H1 (cell line): ENCODE data around the gene ARHGAP26. TPM values are rescaled to one million over a fixed set of nuclear protein-coding genes. Genes with fewer than 3 reads are reported as not detected.

Experiments used
- CTCF ChIA-PET: fragments of 300-600 bp; sonication (Branson Sonifier 250); formaldehyde crosslinking; loops from one replicate; lab custom pipeline; 2021; ENCODE audit not compliant: partially characterized antibody; lab: Charles Lee
- POLR2A ChIA-PET: fragments of 300-600 bp; sonication (Branson Sonifier 250); formaldehyde crosslinking; loops from one replicate; lab custom pipeline; 2021; ENCODE audit warnings: inconsistent platforms; ENCODE audit not compliant: partially characterized antibody; lab: Charles Lee
- DNase-seq, 2 experiments: peaks; one replicate each; pipeline versions ENCODE4 v3.0.0 to v3.0.0-alpha.2; 2010 to 2022; ENCODE audit warnings: low spot score in 2 of 2, low read depth in 1 of 2, mixed read lengths in 1 of 2
- FAIRE-seq: peaks from 2 replicates; lab custom pipeline; 2011; peaks lifted over from hg19 to GRCh38; lab: Jason Lieb, UNC
- H2AFZ ChIP-seq: 2 replicates; pipeline ENCODE4 v1.8.1; 2012; ENCODE audit warnings: low read length, inconsistent platforms
- H2AK5ac ChIP-seq: 2 replicates; pipeline ENCODE4 v1.6.1; 2013; ENCODE audit warnings: low read depth, low read length
- H2BK120ac ChIP-seq: replicated peaks from 2 replicates; pipeline ENCODE3; 2013; ENCODE audit warnings: low read depth, low read length, inconsistent platforms
- H2BK12ac ChIP-seq: 2 replicates; pipeline ENCODE4 v1.6.1; 2013; ENCODE audit warnings: low read depth, low read length
- H2BK15ac ChIP-seq: 2 replicates; pipeline ENCODE4 v1.6.1; 2013; ENCODE audit warnings: low read length
- H2BK20ac ChIP-seq: 2 replicates; pipeline ENCODE4 v1.6.1; 2013; ENCODE audit warnings: low read length
- H2BK5ac ChIP-seq: 2 replicates; pipeline ENCODE4 v1.6.1; 2013; ENCODE audit warnings: low read depth, low read length
- H3K14ac ChIP-seq: 2 replicates; pipeline ENCODE4 v1.6.1; 2013; ENCODE audit warnings: inconsistent platforms; ENCODE audit not compliant: insufficient read length
- H3K18ac ChIP-seq: 2 replicates; pipeline ENCODE4 v1.6.1; 2013; ENCODE audit warnings: low read length; ENCODE audit errors: extremely low read depth
- H3K23ac ChIP-seq: 2 replicates; pipeline ENCODE4 v1.6.1; 2013; ENCODE audit warnings: inconsistent platforms; ENCODE audit not compliant: insufficient read length
- H3K23me2 ChIP-seq: 2 replicates; pipeline ENCODE4 v1.6.1; 2013; ENCODE audit warnings: low read depth, low read length
- H3K27ac ChIP-seq: 2 replicates; pipeline ENCODE4 v1.6.1; 2011; ENCODE audit warnings: low read depth, low read length, inconsistent platforms
- H3K27me3 ChIP-seq, 4 experiments: replicated peaks in 1 of 4; 1 replicate in 1 of 4; 2 replicates in 3 of 4; pipeline versions ENCODE4 v1.6.1 to v1.8.1; 2011 to 2013; ENCODE audit warnings: low read length in 3 of 4, mild to moderate bottlenecking in 3 of 4, inconsistent platforms in 2 of 4, mixed read lengths in 2 of 4, moderate library complexity in 1 of 4; ENCODE audit not compliant: control insufficient read depth in 3 of 4, insufficient read depth in 3 of 4; ENCODE audit errors: extremely low read depth in 1 of 4
- H3K36me3 ChIP-seq, 4 experiments: 2 replicates each; pipeline versions ENCODE4 v1.6.1 to v1.8.1; 2011 to 2013; ENCODE audit warnings: mild to moderate bottlenecking in 4 of 4, low read length in 3 of 4, moderate library complexity in 2 of 4, control low read depth in 1 of 4, inconsistent platforms in 1 of 4; ENCODE audit not compliant: insufficient read depth in 4 of 4, control insufficient read depth in 2 of 4
- H3K4ac ChIP-seq: replicated peaks from 2 replicates; pipeline ENCODE3; 2013; ENCODE audit warnings: low read length, low read depth, mixed read lengths, inconsistent platforms; ENCODE audit not compliant: insufficient read length
- H3K4me1 ChIP-seq, 4 experiments: replicated peaks in 1 of 4; 1 replicate in 1 of 4; 2 replicates in 3 of 4; pipeline versions ENCODE4 v1.6.1 to v1.8.1; 2011 to 2013; ENCODE audit warnings: low read length in 3 of 4, inconsistent platforms in 2 of 4, mixed read lengths in 1 of 4; ENCODE audit not compliant: insufficient read depth in 4 of 4, control insufficient read depth in 3 of 4
- H3K4me2 ChIP-seq, 2 experiments: 2 replicates each; pipeline versions ENCODE4 v1.6.1 to v1.8.1; 2011 to 2013; ENCODE audit warnings: low read depth in 2 of 2, low read length in 2 of 2, control low read depth in 1 of 2, inconsistent platforms in 1 of 2, mild to moderate bottlenecking in 1 of 2; ENCODE audit not compliant: insufficient read depth in 1 of 2
- H3K4me3 ChIP-seq, 4 experiments: fragments of 200-600, 300-600 bp in 1 of 4; sonication (generic), shearing (Covaris generic), sonication (Bioruptor Twin) in 1 of 4; 2 replicates each; pipeline versions ENCODE4 v1.5.1 to v1.8.1; 2011 to 2016; ENCODE audit warnings: low read length in 4 of 4, low read depth in 3 of 4, control low read depth in 2 of 4, inconsistent platforms in 2 of 4, mild to moderate bottlenecking in 2 of 4, mixed read lengths in 1 of 4, moderate library complexity in 1 of 4; ENCODE audit not compliant: insufficient read depth in 2 of 4; ENCODE audit errors: extremely low read depth in 1 of 4
- H3K56ac ChIP-seq: replicated peaks from 2 replicates; pipeline ENCODE3; 2013; ENCODE audit warnings: low read depth, mild to moderate bottlenecking, mixed read lengths, low read length, inconsistent platforms; ENCODE audit not compliant: insufficient read length
- H3K79me1 ChIP-seq: 2 replicates; pipeline ENCODE4 v1.6.1; 2013; ENCODE audit warnings: low read depth, low read length, control low read depth
- H3K79me2 ChIP-seq, 2 experiments: 2 replicates each; pipeline versions ENCODE4 v1.6.1 to v1.8.1; 2012 to 2013; ENCODE audit warnings: low read length in 2 of 2, mild to moderate bottlenecking in 2 of 2, inconsistent platforms in 1 of 2; ENCODE audit not compliant: insufficient read depth in 2 of 2, control insufficient read depth in 1 of 2
- H3K9ac ChIP-seq, 4 experiments: replicated peaks in 1 of 4; 1 replicate in 1 of 4; 2 replicates in 3 of 4; pipeline versions ENCODE4 v1.6.1 to v1.8.1; 2011 to 2013; ENCODE audit warnings: low read depth in 3 of 4, low read length in 3 of 4, control low read depth in 2 of 4, mild to moderate bottlenecking in 2 of 4, moderate library complexity in 2 of 4, inconsistent platforms in 1 of 4; ENCODE audit errors: extremely low read depth in 1 of 4
- H3K9me3 ChIP-seq, 2 experiments: 2 replicates each; pipeline versions ENCODE4 v1.6.1 to v1.8.1; 2012 to 2013; ENCODE audit warnings: mild to moderate bottlenecking in 2 of 2, moderate library complexity in 2 of 2, control low read depth in 1 of 2, inconsistent platforms in 1 of 2, low read depth in 1 of 2, low read length in 1 of 2, mixed read lengths in 1 of 2; ENCODE audit not compliant: insufficient read depth in 2 of 2
- H4K20me1 ChIP-seq, 2 experiments: replicated peaks in 1 of 2; 2 replicates each; pipeline versions ENCODE3 to v1.8.1; 2011 to 2013; ENCODE audit warnings: inconsistent platforms in 2 of 2, low read length in 2 of 2, mild to moderate bottlenecking in 1 of 2; ENCODE audit not compliant: insufficient read depth in 2 of 2, control insufficient read depth in 1 of 2
- H4K5ac ChIP-seq: 2 replicates; pipeline ENCODE4 v1.6.1; 2013; ENCODE audit warnings: low read length, low read depth, mixed read lengths, inconsistent platforms; ENCODE audit not compliant: insufficient read length
- H4K8ac ChIP-seq: 2 replicates; pipeline ENCODE4 v1.8.0; 2013; ENCODE audit warnings: mild to moderate bottlenecking, moderate library complexity, low read length, inconsistent platforms; ENCODE audit not compliant: insufficient read depth; ENCODE audit errors: extremely low read depth
- H4K91ac ChIP-seq: replicated peaks from 2 replicates; pipeline ENCODE3; 2013; ENCODE audit warnings: low read length, mixed read lengths, inconsistent platforms; ENCODE audit not compliant: insufficient read length
- CHD1 ChIP-seq: IDR thresholded peaks from 2 replicates; pipeline ENCODE4 v1.6.1; 2012; ENCODE audit warnings: low read depth, low read length, improper control_type of control experiment
- CHD2 ChIP-seq: IDR thresholded peaks from 2 replicates; pipeline ENCODE4 v1.6.1; 2012; ENCODE audit warnings: low read length, improper control_type of control experiment
- CTBP2 ChIP-seq: IDR thresholded peaks from 2 replicates; pipeline ENCODE4 v1.7.0; 2011; ENCODE audit warnings: borderline replicate concordance, mild to moderate bottlenecking, moderate library complexity, mixed read lengths, low read length; ENCODE audit not compliant: insufficient read depth, insufficient read length
- CTCF ChIP-seq, 3 experiments: IDR thresholded peaks; 1 replicate in 2 of 3; 2 replicates in 1 of 3; pipeline versions ENCODE4 v1.5.1 to v1.6.1; 2011; ENCODE audit warnings: low read length in 3 of 3, mild to moderate bottlenecking in 3 of 3, inconsistent platforms in 2 of 3, low read depth in 1 of 3, moderate library complexity in 1 of 3; ENCODE audit not compliant: insufficient read depth in 1 of 3; ENCODE audit errors: control extremely low read depth in 1 of 3
- EP300 ChIP-seq, 2 experiments: IDR thresholded peaks; 1 replicate in 1 of 2; 2 replicates in 1 of 2; pipeline ENCODE4 v1.6.1; 2011 to 2012; ENCODE audit warnings: low read depth in 2 of 2, low read length in 2 of 2, mild to moderate bottlenecking in 2 of 2, borderline replicate concordance in 1 of 2, inconsistent platforms in 1 of 2, moderate library complexity in 1 of 2
- GABPA ChIP-seq: IDR thresholded peaks from 2 replicates; pipeline ENCODE4 v1.6.1; 2011; ENCODE audit warnings: mild to moderate bottlenecking, low read length, moderate library complexity, borderline replicate concordance; ENCODE audit not compliant: insufficient read depth
- HDAC2 ChIP-seq, 2 experiments: fragments of 300-600 bp in 1 of 2; sonication (generic) in 1 of 2; IDR thresholded peaks; 2 replicates each; pipeline ENCODE4 v1.6.1; 2011 to 2012; ENCODE audit warnings: low read depth in 2 of 2, low read length in 2 of 2, mild to moderate bottlenecking in 2 of 2, moderate library complexity in 2 of 2, borderline replicate concordance in 1 of 2, inconsistent platforms in 1 of 2
- PHF8 ChIP-seq: fragments of 200-600 bp; sonication (generic); conservative IDR thresholded peaks from 2 replicates; pipeline ENCODE4 v1.7.1; 2012; ENCODE audit warnings: low read depth, mild to moderate bottlenecking, inconsistent platforms, low read length, moderate library complexity
- POU5F1 ChIP-seq: IDR thresholded peaks from 2 replicates; pipeline ENCODE4 v1.6.1; 2011; ENCODE audit warnings: low read depth, mild to moderate bottlenecking, low read length, moderate library complexity
- WGBS, 2 experiments: shearing (Covaris generic) in 1 of 2; methylation state at CpG; one replicate each; pipeline versions ENCODE4 v1.1.6 to v1.1.7; 2013 to 2015; ENCODE audit warnings: low lambda C conversion rate in 2 of 2, mixed read lengths in 2 of 2, inconsistent platforms in 1 of 2, low coverage in 1 of 2, missing lambda C conversion rate in 1 of 2; ENCODE audit not compliant: insufficient replicate concordance in 2 of 2, insufficient coverage in 1 of 2, insufficient read length in 1 of 2; ENCODE audit errors: extremely low coverage in 1 of 2, missing lambda C conversion rate in 1 of 2; 5-methylcytosine and 5-hydroxymethylcytosine counted together
- polyA plus RNA-seq, 7 experiments: library from polyadenylated mRNA; depleted of rRNA in 3 of 7; stranded (reverse) in 5 of 7; unstranded in 2 of 7; fragments of >200 nt in 5 of 7; fragments of 200-250 nt in 2 of 7; gene quantifications; 1 replicate in 5 of 7; 2 replicates in 1 of 7; 4 replicates in 1 of 7; pipeline versions ENCODE4 v1.2.1 to v1.2.3, GENCODE V29; 2011 to 2013; ENCODE audit warnings: missing spikeins in 2 of 7, mixed read lengths in 2 of 7
- total RNA-seq: library from RNA; stranded (reverse); fragmentation: NEBNext Ultra II Directional; extraction: Animal tissue kit (Norgen Biotek cat#: 25700); gene quantifications from 2 replicates; pipeline ENCODE4 v1.2.1, GENCODE V29; 2021

ARHGAP26 gene
- total and polyA plus RNA-seq, 2 of the 8 experiments (the other 6 are each of a cell fraction or from before 2014, with no cell fraction given) = 7.1 to 24.8 TPM

DNA sequence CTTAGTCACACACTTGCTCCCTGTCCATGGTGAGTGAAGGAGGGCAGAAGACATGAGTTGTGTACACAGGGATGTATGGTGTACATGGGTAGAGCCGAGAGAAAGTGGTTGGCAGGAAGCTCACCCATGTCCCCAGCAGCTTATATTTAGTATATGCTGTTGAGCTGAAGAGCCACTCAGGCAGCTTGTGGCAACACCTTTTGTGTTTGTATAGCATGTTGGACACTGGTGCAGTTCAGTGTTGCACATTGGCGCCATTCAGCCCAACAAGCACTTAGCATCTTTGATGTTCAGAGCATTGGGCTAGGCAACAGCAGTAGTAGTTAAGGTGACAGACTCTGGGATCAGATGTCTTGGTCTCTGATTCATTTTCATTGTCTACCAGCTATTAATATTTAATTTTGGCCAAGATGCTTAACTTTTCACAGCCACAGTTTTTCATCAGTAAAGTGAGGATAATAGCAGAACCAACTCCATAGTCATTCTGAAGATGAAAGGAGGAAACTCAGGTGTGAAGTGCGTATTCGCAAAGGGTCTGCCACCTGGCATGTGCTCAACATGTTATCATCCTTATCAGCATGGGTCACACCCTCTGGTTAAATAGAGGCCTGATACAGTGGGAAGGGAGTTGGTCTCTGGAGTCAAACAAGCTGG, 448.5 kb downstream of the ARHGAP26 start:
- Histone ChIP-seq H3K79me1 (no peaks in the 10 kb centered on the region), H3K4me3 (no peak overlapping the region), H2AK5ac (no peak overlapping the region), H3K23ac (no peak overlapping the region), H2BK15ac (no peak overlapping the region), H3K56ac (no peak overlapping the region), H3K27me3 (no peaks in the 10 kb centered on the region), H3K9me3 (no peaks in the 10 kb centered on the region), H4K91ac (no peak overlapping the region), H3K4me1 (peaks cover 0 to 8% (median 1%) of the 10 kb centered on the region in 4 experiments; a peak in 3 of 7 replicates), H2BK20ac (no peak overlapping the region), H3K36me3 (no peaks in the 10 kb centered on the region; a peak in 1 of 8 replicates), H3K79me2 (no peaks in the 10 kb centered on the region), H3K23me2 (peaks cover 2% of the 10 kb centered on the region; the same call in 1 of the 2 replicates), H2BK120ac (no peak overlapping the region), H3K14ac (no peak overlapping the region), H4K5ac (no peak overlapping the region), H2BK5ac (no peak overlapping the region), H2BK12ac (no peak overlapping the region), H4K8ac (no peak overlapping the region), H2AFZ (no peak overlapping the region), H3K9ac (no peak overlapping the region), H3K27ac (no peak overlapping the region), H3K18ac (no peak overlapping the region), H3K4me2 (no peak overlapping the region), H3K4ac (no peak overlapping the region), H4K20me1 (no peaks in the 10 kb centered on the region)
- ChIA-PET POLR2A (interaction anchor here (1.5 kb wide), 1 partner anchor 9 kb away, joined by 3 read pairs; no protein-coding TSS in a partner anchor), CTCF (interaction anchor here (0.5 to 4.9 kb wide), 7 partner anchors 9 to 216 kb away, joined by 3 to 33 read pairs (median 5); no protein-coding TSS in a partner anchor)
- FAIRE-seq (no peak), DNase-seq (no peak)
- 91% methylated on average over 4 of the region's 4 CpGs; no CpG with 5 or more reads in 1 of the 2 experiments for WGBS, 2 experiments
- TF ChIP-seq EP300 (IDR thresholded peaks at IDR 0.05; ENCODE audit: borderline replicate concordance in 1 of 2, low read depth in 2 of 2, low read length in 2 of 2) = no peak
- TF ChIP-seq HDAC2 (IDR thresholded peaks at IDR 0.05; ENCODE audit: borderline replicate concordance in 1 of 2, low read depth in 2 of 2, low read length in 2 of 2) = no peak
- no peak for TF ChIP-seq CTCF (IDR thresholded peaks at IDR 0.05; ENCODE audit: control extremely low read depth in 1 of 3, insufficient read depth in 1 of 3, low read depth in 1 of 3, low read length in 3 of 3)
- no peak for TF ChIP-seq CTBP2
- no peak for TF ChIP-seq PHF8
- no peak for TF ChIP-seq POU5F1
- TF ChIP-seq CHD1 = no peak
- TF ChIP-seq CHD2 = no peak
- TF ChIP-seq GABPA = no peak
